Dendritic cell treated with granulocyte-macrophage colony-stimulating factor and Interleukin-4, amounts not matched to agents 40 ng/mL and 50 ng/mL, for 4 days (primary cell): ENCODE results near the gene CHID1.

Experiments
- H3K27ac Mint-ChIP-seq: one replicate; pipeline ENCODE4 v1.8.0; 2022; ENCODE audit warnings: mild to moderate bottlenecking, mixed read lengths
- H3K27me3 Mint-ChIP-seq: one replicate; pipeline ENCODE4 v1.8.0; 2022; ENCODE audit warnings: mild to moderate bottlenecking, mixed read lengths
- H3K36me3 Mint-ChIP-seq: one replicate; pipeline ENCODE4 v1.8.0; 2022; ENCODE audit warnings: low read depth, mixed read lengths
- H3K4me1 Mint-ChIP-seq: one replicate; pipeline ENCODE4 v1.8.0; 2022; ENCODE audit warnings: low read depth, mixed read lengths
- H3K4me3 Mint-ChIP-seq: one replicate; pipeline ENCODE4 v1.8.0; 2022; ENCODE audit warnings: mild to moderate bottlenecking, moderate library complexity, mixed read lengths
- H3K9me3 Mint-ChIP-seq: one replicate; pipeline ENCODE4 v1.8.0; 2022; ENCODE audit warnings: mixed read lengths
- intact Hi-C: fragments of 100-400 bp; cut with micrococcal nuclease; formaldehyde crosslinking; loops from one replicate; pipeline ENCODE4 v1.15.0; 2022

Gene CHID1

GRCh38 chr11:836700-837099 lies 73.9 kb downstream of the CHID1 start:
- Mint-ChIP-seq H3K4me1 (peaks cover 86% of the 10 kb centered on the region), H3K36me3 (peaks cover 62% of the 10 kb centered on the region), H3K27me3 (peaks cover 11% of the 10 kb centered on the region), H3K4me3 (no peak overlapping the region), H3K27ac (no peak overlapping the region), H3K9me3 (no peaks in the 10 kb centered on the region)
- intact Hi-C loops, result no loop called here

GRCh38 chr11:836274-836673 lies 74.3 kb downstream of the CHID1 start:
- no peaks in the 10 kb centered on the region for H3K9me3 Mint-ChIP-seq
- H3K27me3 Mint-ChIP-seq, result peaks cover 16% of the 10 kb centered on the region
- intact Hi-C loops, result no loop called here
- no peak overlapping the region for H3K4me3 Mint-ChIP-seq
- peaks cover 87% of the 10 kb centered on the region for H3K4me1 Mint-ChIP-seq
- no peak overlapping the region for H3K27ac Mint-ChIP-seq
- H3K36me3 Mint-ChIP-seq, result peaks cover 58% of the 10 kb centered on the region

GRCh38 chr11:834371-835316 lies 76.0 kb downstream of the CHID1 start:
- peaks cover 31% of the 10 kb centered on the region for H3K27me3 Mint-ChIP-seq
- peaks cover 88% of the 10 kb centered on the region for H3K4me1 Mint-ChIP-seq
- H3K9me3 Mint-ChIP-seq, result no peaks in the 10 kb centered on the region
- peak overlapping the region; percentile 58 for H3K27ac Mint-ChIP-seq
- intact Hi-C loops, result no loop called here
- peaks cover 41% of the 10 kb centered on the region for H3K36me3 Mint-ChIP-seq
- peak overlapping the region; percentile 71 for H3K4me3 Mint-ChIP-seq

- H3K9me3 Mint-ChIP-seq, result no peaks in the 10 kb centered on the region
- peak overlapping the region; percentile 58 for H3K27ac Mint-ChIP-seq
- peak overlapping the region; percentile 71 for H3K4me3 Mint-ChIP-seq
- intact Hi-C loops, result no loop called here
- H3K4me1 Mint-ChIP-seq, result peaks cover 89% of the 10 kb centered on the region
- H3K27me3 Mint-ChIP-seq, result peaks cover 39% of the 10 kb centered on the region
- peaks cover 34% of the 10 kb centered on the region for H3K36me3 Mint-ChIP-seq
Observed at GRCh38 chr11:833849-834311, 76.7 kb downstream of the CHID1 start.

- intact Hi-C loops, result no loop called here
- peak overlapping the region; percentile 71 for H3K4me3 Mint-ChIP-seq
- H3K36me3 Mint-ChIP-seq, result peaks cover 27% of the 10 kb centered on the region
- H3K27ac Mint-ChIP-seq, result peak overlapping the region; percentile 58
- no peaks in the 10 kb centered on the region for H3K9me3 Mint-ChIP-seq
- peaks cover 45% of the 10 kb centered on the region for H3K27me3 Mint-ChIP-seq
- H3K4me1 Mint-ChIP-seq, result peaks cover 90% of the 10 kb centered on the region
Observed at GRCh38 chr11:833114-833791, 77.4 kb downstream of the CHID1 start.

- H3K27me3 Mint-ChIP-seq, result peaks cover 51% of the 10 kb centered on the region
- peak within 1 kb of the TSS; percentile 71 for H3K4me3 Mint-ChIP-seq
- H3K27ac Mint-ChIP-seq, result peak within 1 kb of the TSS; percentile 58
- peaks cover 90% of the 10 kb centered on the region for H3K4me1 Mint-ChIP-seq
- peaks cover 21% of the 10 kb centered on the region for H3K36me3 Mint-ChIP-seq
- H3K9me3 Mint-ChIP-seq, result no peaks in the 10 kb centered on the region
- intact Hi-C loops, result no loop called here
Observed at GRCh38 chr11:832529-833113, 78.0 kb downstream of the CHID1 start, which contains the start of gene CD151. CD151 (plus strand) TSS chr11:832952; CDS start chr11:836070, 3,118 bp downstream.

- Mint-ChIP-seq H3K9me3 (no peaks in the 10 kb centered on the region), H3K4me3 (peak overlapping the region; percentile 58), H3K36me3 (peaks cover 15% of the 10 kb centered on the region), H3K27ac (no peak overlapping the region), H3K4me1 (peaks cover 89% of the 10 kb centered on the region), H3K27me3 (peaks cover 55% of the 10 kb centered on the region)
- intact Hi-C loops, result no loop called here
Observed at GRCh38 chr11:831961-832528, 78.6 kb downstream of the CHID1 start.

- Mint-ChIP-seq H3K4me3 (no peak overlapping the region), H3K36me3 (peaks cover 8% of the 10 kb centered on the region), H3K9me3 (no peaks in the 10 kb centered on the region), H3K27ac (no peak overlapping the region), H3K4me1 (peaks cover 81% of the 10 kb centered on the region), H3K27me3 (peaks cover 58% of the 10 kb centered on the region)
- intact Hi-C loops, result no loop called here
Observed at GRCh38 chr11:831118-831864, 79.3 kb downstream of the CHID1 start.

- Mint-ChIP-seq H3K36me3 (peaks cover 2% of the 10 kb centered on the region), H3K4me1 (peaks cover 74% of the 10 kb centered on the region), H3K27me3 (peaks cover 60% of the 10 kb centered on the region), H3K4me3 (peak overlapping the region; percentile 74), H3K9me3 (no peaks in the 10 kb centered on the region), H3K27ac (no peak overlapping the region)
- intact Hi-C loops, result no loop called here
Observed at GRCh38 chr11:830295-831117, 80.1 kb downstream of the CHID1 start.

GRCh38 chr11:829847-830294 lies 80.7 kb downstream of the CHID1 start:
- Mint-ChIP-seq H3K27ac (no peak overlapping the region), H3K27me3 (peaks cover 66% of the 10 kb centered on the region), H3K4me3 (peak overlapping the region; percentile 74), H3K36me3 (peaks cover 8% of the 10 kb centered on the region), H3K9me3 (no peaks in the 10 kb centered on the region), H3K4me1 (peaks cover 68% of the 10 kb centered on the region)
- intact Hi-C loops, result no loop called here

GRCh38 chr11:829176-829846 lies 81.3 kb downstream of the CHID1 start:
- H3K27ac Mint-ChIP-seq, result peak overlapping the region; percentile 42
- intact Hi-C loops, result no loop called here
- H3K9me3 Mint-ChIP-seq, result no peaks in the 10 kb centered on the region
- peaks cover 66% of the 10 kb centered on the region for H3K27me3 Mint-ChIP-seq
- peaks cover 14% of the 10 kb centered on the region for H3K36me3 Mint-ChIP-seq
- H3K4me3 Mint-ChIP-seq, result peak overlapping the region; percentile 74
- peaks cover 63% of the 10 kb centered on the region for H3K4me1 Mint-ChIP-seq
